Thyroid gland (tissue), 4 donors: ENCODE data around the gene TMEM131L.

Source experiments
- POLR2A ChIP-seq, 2 donors: fragments of 450-650 bp; IDR thresholded peaks; one replicate each; pipeline ENCODE4 v1.6.1; 2017; ENCODE audit warnings: antibody characterized with exemption in 2 of 2, mild to moderate bottlenecking in 2 of 2, moderate library complexity in 1 of 2
- TF ChIP-seq, protein P1 (sequence below), 6 experiments: fragments of 200-600 bp in 3 of 6; fragments of 450-650 bp in 3 of 6; sonication (generic) in 3 of 6; IDR thresholded peaks; one replicate each; pipeline ENCODE4 v1.5.1; 2016 to 2019; ENCODE audit warnings: antibody characterized with exemption in 6 of 6, mild to moderate bottlenecking in 2 of 6, inconsistent platforms in 1 of 6, moderate library complexity in 1 of 6

DNA sequence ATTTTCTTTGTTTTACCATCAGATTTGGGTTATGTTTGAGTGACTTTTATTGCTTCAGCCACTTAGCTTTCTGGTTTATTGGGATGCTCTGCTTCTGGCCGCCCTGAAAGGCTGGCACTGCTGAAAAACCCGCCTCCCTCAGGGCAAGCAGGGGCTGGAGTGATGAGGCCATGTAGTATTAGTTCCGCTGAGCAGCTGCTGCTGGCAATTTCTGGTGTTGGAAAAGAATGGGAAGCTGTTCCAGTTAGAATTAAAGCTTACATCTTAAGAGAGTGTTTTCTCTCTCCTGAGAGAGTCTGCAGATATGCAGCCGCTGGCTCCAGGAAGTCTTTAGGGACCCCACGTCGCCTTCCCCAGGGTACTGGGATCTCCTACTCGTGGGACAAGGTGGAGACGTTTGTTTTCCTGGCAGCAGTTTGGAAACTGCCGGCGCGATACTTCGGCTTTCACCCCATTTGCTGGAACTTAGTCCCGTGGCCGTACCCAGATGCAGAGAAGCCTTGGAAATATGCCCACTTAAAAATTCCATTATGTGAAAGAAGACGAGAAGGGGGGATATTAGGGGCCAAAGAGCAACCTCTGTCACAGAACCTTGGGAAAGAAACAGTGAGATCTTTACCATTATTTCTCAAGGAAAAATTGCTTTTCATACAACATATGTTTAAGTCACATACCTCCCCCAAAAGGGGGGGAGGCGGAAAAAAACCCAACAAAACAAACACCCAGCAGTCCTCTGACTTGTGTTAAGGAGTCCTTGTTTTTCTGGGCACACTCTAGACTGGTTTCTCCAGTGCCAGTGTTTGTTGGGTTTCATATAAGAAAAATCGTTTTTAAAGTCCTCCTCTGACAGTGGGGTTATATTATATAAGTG lies 72.6 kb downstream of the TMEM131L start:
- TF ChIP-seq, protein P1, sequence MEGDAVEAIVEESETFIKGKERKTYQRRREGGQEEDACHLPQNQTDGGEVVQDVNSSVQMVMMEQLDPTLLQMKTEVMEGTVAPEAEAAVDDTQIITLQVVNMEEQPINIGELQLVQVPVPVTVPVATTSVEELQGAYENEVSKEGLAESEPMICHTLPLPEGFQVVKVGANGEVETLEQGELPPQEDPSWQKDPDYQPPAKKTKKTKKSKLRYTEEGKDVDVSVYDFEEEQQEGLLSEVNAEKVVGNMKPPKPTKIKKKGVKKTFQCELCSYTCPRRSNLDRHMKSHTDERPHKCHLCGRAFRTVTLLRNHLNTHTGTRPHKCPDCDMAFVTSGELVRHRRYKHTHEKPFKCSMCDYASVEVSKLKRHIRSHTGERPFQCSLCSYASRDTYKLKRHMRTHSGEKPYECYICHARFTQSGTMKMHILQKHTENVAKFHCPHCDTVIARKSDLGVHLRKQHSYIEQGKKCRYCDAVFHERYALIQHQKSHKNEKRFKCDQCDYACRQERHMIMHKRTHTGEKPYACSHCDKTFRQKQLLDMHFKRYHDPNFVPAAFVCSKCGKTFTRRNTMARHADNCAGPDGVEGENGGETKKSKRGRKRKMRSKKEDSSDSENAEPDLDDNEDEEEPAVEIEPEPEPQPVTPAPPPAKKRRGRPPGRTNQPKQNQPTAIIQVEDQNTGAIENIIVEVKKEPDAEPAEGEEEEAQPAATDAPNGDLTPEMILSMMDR (IDR thresholded peaks at IDR 0.05): no peak
- no peak for TF ChIP-seq POLR2A (IDR thresholded peaks at IDR 0.05)
